ENCODE data around the gene XYLT1. TPM values are rescaled to one million over a fixed set of nuclear protein-coding genes. Genes with fewer than 3 reads are reported as not detected.

The XYLT1 gene
- total RNA-seq, 1 experiment from 2014 or later, result 13.0 TPM

GRCh38 chr16:17232487-17232886, 238.3 kb downstream of the XYLT1 start:
- H3K36me3 ChIP-seq, result no peaks in the 10 kb centered on the region
- no peaks in the 10 kb centered on the region for H3K9me3 ChIP-seq (replicated peaks)
- no peak for DNase-seq (ENCODE audit: low read depth in 1 of 2, low spot score in 2 of 2)
- no peak overlapping the region for H3K27ac ChIP-seq
- H3K27me3 ChIP-seq (replicated peaks), result no peaks in the 10 kb centered on the region
- no peaks in the 10 kb centered on the region for H3K4me1 ChIP-seq (replicated peaks)
- H3K4me3 ChIP-seq, result no peak overlapping the region

GRCh38 chr16:17231972-17232371, 238.8 kb downstream of the XYLT1 start:
- H3K9me3 ChIP-seq (replicated peaks), result no peaks in the 10 kb centered on the region
- H3K27me3 ChIP-seq (replicated peaks), result no peaks in the 10 kb centered on the region
- H3K36me3 ChIP-seq, result no peaks in the 10 kb centered on the region
- no peak for DNase-seq (ENCODE audit: low read depth in 1 of 2, low spot score in 2 of 2)
- H3K4me1 ChIP-seq (replicated peaks), result no peaks in the 10 kb centered on the region
- H3K4me3 ChIP-seq, result no peak overlapping the region
- H3K27ac ChIP-seq, result no peak overlapping the region

- Histone ChIP-seq H3K36me3 (no peaks in the 10 kb centered on the region), H3K4me3 (no peak overlapping the region), H3K9me3 (replicated peaks) (no peaks in the 10 kb centered on the region), H3K4me1 (replicated peaks) (no peaks in the 10 kb centered on the region), H3K27me3 (replicated peaks) (no peaks in the 10 kb centered on the region), H3K27ac (no peak overlapping the region)
- DNase-seq (ENCODE audit: low read depth in 1 of 2, low spot score in 2 of 2), result no peak
Observed at GRCh38 chr16:17230932-17231581, 239.7 kb downstream of the XYLT1 start.

- DNase-seq (ENCODE audit: low read depth in 1 of 2, low spot score in 2 of 2), result no peak
- H3K4me1 ChIP-seq (replicated peaks), result no peaks in the 10 kb centered on the region
- H3K27ac ChIP-seq, result no peak overlapping the region
- H3K9me3 ChIP-seq (replicated peaks), result no peaks in the 10 kb centered on the region
- H3K36me3 ChIP-seq, result no peaks in the 10 kb centered on the region
- no peaks in the 10 kb centered on the region for H3K27me3 ChIP-seq (replicated peaks)
- H3K4me3 ChIP-seq, result no peak overlapping the region
Observed at GRCh38 chr16:17229766-17230165, 241.0 kb downstream of the XYLT1 start.

GRCh38 chr16:17229131-17229530, 241.6 kb downstream of the XYLT1 start:
- Histone ChIP-seq H3K27ac (no peak overlapping the region), H3K4me1 (replicated peaks) (no peaks in the 10 kb centered on the region), H3K27me3 (replicated peaks) (no peaks in the 10 kb centered on the region), H3K9me3 (replicated peaks) (no peaks in the 10 kb centered on the region), H3K4me3 (no peak overlapping the region), H3K36me3 (no peaks in the 10 kb centered on the region)
- DNase-seq (ENCODE audit: low read depth in 1 of 2, low spot score in 2 of 2), result no peak

- Histone ChIP-seq H3K36me3 (no peaks in the 10 kb centered on the region), H3K4me3 (no peak overlapping the region), H3K9me3 (replicated peaks) (no peaks in the 10 kb centered on the region), H3K4me1 (replicated peaks) (no peaks in the 10 kb centered on the region), H3K27me3 (replicated peaks) (no peaks in the 10 kb centered on the region), H3K27ac (no peak overlapping the region)
- DNase-seq (ENCODE audit: low read depth in 1 of 2, low spot score in 2 of 2), result no peak
Observed at GRCh38 chr16:17228708-17229055, 242.1 kb downstream of the XYLT1 start.

GRCh38 chr16:17228048-17228707, 242.6 kb downstream of the XYLT1 start:
- Histone ChIP-seq H3K4me1 (replicated peaks) (no peaks in the 10 kb centered on the region), H3K36me3 (no peaks in the 10 kb centered on the region), H3K27me3 (replicated peaks) (no peaks in the 10 kb centered on the region)

GRCh38 chr16:17227278-17227677, 243.5 kb downstream of the XYLT1 start:
- no peak overlapping the region for H3K4me3 ChIP-seq
- H3K27ac ChIP-seq, result no peak overlapping the region
- H3K9me3 ChIP-seq (replicated peaks), result no peaks in the 10 kb centered on the region
- H3K36me3 ChIP-seq, result no peaks in the 10 kb centered on the region
- H3K27me3 ChIP-seq (replicated peaks), result no peaks in the 10 kb centered on the region
- no peaks in the 10 kb centered on the region for H3K4me1 ChIP-seq (replicated peaks)
- DNase-seq (ENCODE audit: low read depth in 1 of 2, low spot score in 2 of 2), result no peak

More at GRCh38 chr16:17228048-17228707, 242.6 kb downstream of the XYLT1 start:
- no peak for DNase-seq (ENCODE audit: low read depth in 1 of 2, low spot score in 2 of 2)
- no peak overlapping the region for H3K27ac ChIP-seq
- no peaks in the 10 kb centered on the region for H3K9me3 ChIP-seq (replicated peaks)
- H3K4me3 ChIP-seq, result no peak overlapping the region

GRCh38 chr16:17225541-17225940, 245.2 kb downstream of the XYLT1 start:
- H3K27me3 ChIP-seq (replicated peaks), result no peaks in the 10 kb centered on the region
- H3K36me3 ChIP-seq, result no peaks in the 10 kb centered on the region
- no peak for DNase-seq (ENCODE audit: low read depth in 1 of 2, low spot score in 2 of 2)
- no peaks in the 10 kb centered on the region for H3K9me3 ChIP-seq (replicated peaks)
- H3K4me3 ChIP-seq, result no peak overlapping the region
- H3K27ac ChIP-seq, result no peak overlapping the region
- no peaks in the 10 kb centered on the region for H3K4me1 ChIP-seq (replicated peaks)

- Histone ChIP-seq H3K4me1 (replicated peaks) (no peaks in the 10 kb centered on the region), H3K27ac (no peak overlapping the region), H3K36me3 (no peaks in the 10 kb centered on the region), H3K4me3 (no peak overlapping the region), H3K27me3 (replicated peaks) (no peaks in the 10 kb centered on the region), H3K9me3 (replicated peaks) (no peaks in the 10 kb centered on the region)
- DNase-seq (ENCODE audit: low read depth in 1 of 2, low spot score in 2 of 2), result no peak
Observed at GRCh38 chr16:17224879-17225281, 245.9 kb downstream of the XYLT1 start.

GRCh38 chr16:17224350-17224749, 246.4 kb downstream of the XYLT1 start:
- Histone ChIP-seq H3K9me3 (replicated peaks) (no peaks in the 10 kb centered on the region), H3K36me3 (no peaks in the 10 kb centered on the region), H3K27me3 (replicated peaks) (no peaks in the 10 kb centered on the region), H3K4me1 (replicated peaks) (no peaks in the 10 kb centered on the region), H3K27ac (no peak overlapping the region), H3K4me3 (no peak overlapping the region)
- no peak for DNase-seq (ENCODE audit: low read depth in 1 of 2, low spot score in 2 of 2)

- no peaks in the 10 kb centered on the region for H3K4me1 ChIP-seq (replicated peaks)
- H3K27ac ChIP-seq, result no peak overlapping the region
- no peaks in the 10 kb centered on the region for H3K9me3 ChIP-seq (replicated peaks)
- H3K27me3 ChIP-seq (replicated peaks), result no peaks in the 10 kb centered on the region
- H3K36me3 ChIP-seq, result no peaks in the 10 kb centered on the region
- no peak overlapping the region for H3K4me3 ChIP-seq
- DNase-seq (ENCODE audit: low read depth in 1 of 2, low spot score in 2 of 2), result no peak
Observed at GRCh38 chr16:17223576-17223975, 247.2 kb downstream of the XYLT1 start.

GRCh38 chr16:17222871-17223401, 247.8 kb downstream of the XYLT1 start:
- H3K9me3 ChIP-seq (replicated peaks), result no peaks in the 10 kb centered on the region
- H3K4me1 ChIP-seq (replicated peaks), result no peaks in the 10 kb centered on the region
- H3K4me3 ChIP-seq, result no peak overlapping the region
- no peak overlapping the region for H3K27ac ChIP-seq
- no peaks in the 10 kb centered on the region for H3K27me3 ChIP-seq (replicated peaks)
- no peak for DNase-seq (ENCODE audit: low read depth in 1 of 2, low spot score in 2 of 2)
- no peaks in the 10 kb centered on the region for H3K36me3 ChIP-seq

- no peak for DNase-seq (ENCODE audit: low read depth in 1 of 2, low spot score in 2 of 2)
- Histone ChIP-seq H3K9me3 (replicated peaks) (no peaks in the 10 kb centered on the region), H3K4me3 (no peak overlapping the region), H3K27ac (no peak overlapping the region), H3K36me3 (no peaks in the 10 kb centered on the region), H3K4me1 (replicated peaks) (no peaks in the 10 kb centered on the region), H3K27me3 (replicated peaks) (no peaks in the 10 kb centered on the region)
Observed at GRCh38 chr16:17219991-17220390, 250.8 kb downstream of the XYLT1 start.
